ENCODE data around the gene MRPL46.
"Not testable (repeated sequence)": the region's sequence is repeated elsewhere in the genome, so short reads cannot be mapped to it uniquely, and the experiment has no call there.

GRCh38 chr15:88473661-88474293 is 6.6 kb upstream of the MRPL46 start:
- TF ChIP-seq CTCF, POLR2A (IDR thresholded peaks at IDR 0.05): not testable (repeated sequence)

All from breast epithelium (tissue), 3 donors.